SH-SY5Y (cell line): Measurements from ENCODE around the gene PIEZO2.

Source experiments
- GATA2 ChIP-seq: IDR thresholded peaks from 2 replicates; pipeline ENCODE4 v1.6.1; 2011; ENCODE audit warnings: mild to moderate bottlenecking, low read depth, low read length
- GATA3 ChIP-seq: IDR thresholded peaks from 2 replicates; pipeline ENCODE4 v1.6.1; 2011; ENCODE audit warnings: low read depth, mild to moderate bottlenecking, low read length, moderate library complexity

The PIEZO2 gene

DNA sequence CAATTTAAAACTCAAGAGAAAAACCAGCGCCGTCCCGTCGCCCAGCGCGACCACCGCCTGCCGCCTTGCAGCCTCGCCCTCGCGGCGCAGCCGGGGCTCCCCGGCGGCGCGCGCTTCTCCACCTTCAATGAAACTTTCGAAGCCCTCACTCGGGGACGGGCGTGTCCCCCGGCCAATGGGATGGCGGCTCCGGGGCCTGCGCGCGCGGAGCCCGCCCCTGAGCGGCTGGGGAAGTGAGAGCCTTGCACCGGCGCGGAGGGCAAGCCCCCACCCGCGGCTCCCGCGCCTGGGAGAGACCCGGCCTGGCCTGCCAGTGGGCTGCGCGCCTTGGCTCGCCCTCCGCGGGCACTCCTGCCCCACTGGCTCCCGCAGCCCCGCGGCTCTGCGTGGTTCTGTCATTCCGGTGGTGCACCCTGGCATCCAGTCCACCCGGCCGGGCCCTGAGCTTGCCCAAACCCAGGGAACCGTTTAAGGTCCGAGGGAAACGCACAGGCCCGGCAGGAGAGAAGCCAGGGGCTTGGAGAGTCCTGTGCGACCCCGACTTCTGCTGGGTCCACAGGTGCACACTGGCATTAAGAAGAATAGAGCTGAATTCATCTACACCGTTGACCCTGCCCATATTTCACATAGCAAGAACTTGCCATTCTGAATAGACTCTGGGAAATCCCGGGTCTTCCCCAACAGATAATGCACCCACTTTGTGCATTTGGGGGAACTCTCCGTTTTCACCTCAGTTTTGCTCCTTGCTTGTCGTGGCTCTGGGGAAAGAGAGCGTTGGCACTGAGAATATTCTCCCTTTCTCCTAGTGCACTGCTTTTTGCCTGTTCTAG, at the start of gene PIEZO2:
Gene PIEZO2 (minus strand): TSS at position 129 of the 830 bp plus-strand sequence. CDS start 981 bp downstream, outside the sequence.
- TF ChIP-seq GATA3, result no peak
- no peak for TF ChIP-seq GATA2

DNA sequence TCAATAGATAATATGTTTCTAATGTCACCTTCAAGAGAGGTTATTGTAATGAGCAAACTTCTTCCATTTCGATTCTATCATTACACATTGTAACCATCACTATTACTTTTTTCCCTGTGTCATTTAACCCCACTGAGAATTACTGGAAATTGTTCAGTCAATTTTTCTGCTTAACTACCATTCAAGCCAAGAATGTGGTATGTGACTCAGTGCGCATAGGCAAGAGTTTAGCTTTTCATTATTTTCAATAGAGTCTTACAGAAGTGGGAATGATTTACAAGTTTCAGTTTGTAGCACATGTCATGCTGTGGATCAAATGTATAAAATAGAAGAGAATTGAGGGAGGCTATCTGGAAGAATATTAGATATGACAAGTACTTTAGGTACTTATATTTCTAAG, 34.3 kb upstream of the PIEZO2 start:
- TF ChIP-seq GATA2, result no peak
- TF ChIP-seq GATA3, result no peak

GRCh38 chr18:11179959-11180519, 30.7 kb upstream of the PIEZO2 start:
- TF ChIP-seq GATA2, result no peak
- TF ChIP-seq GATA3, result no peak

GRCh38 chr18:11178951-11179549, 29.7 kb upstream of the PIEZO2 start:
- TF ChIP-seq GATA2, result no peak
- no peak for TF ChIP-seq GATA3

DNA sequence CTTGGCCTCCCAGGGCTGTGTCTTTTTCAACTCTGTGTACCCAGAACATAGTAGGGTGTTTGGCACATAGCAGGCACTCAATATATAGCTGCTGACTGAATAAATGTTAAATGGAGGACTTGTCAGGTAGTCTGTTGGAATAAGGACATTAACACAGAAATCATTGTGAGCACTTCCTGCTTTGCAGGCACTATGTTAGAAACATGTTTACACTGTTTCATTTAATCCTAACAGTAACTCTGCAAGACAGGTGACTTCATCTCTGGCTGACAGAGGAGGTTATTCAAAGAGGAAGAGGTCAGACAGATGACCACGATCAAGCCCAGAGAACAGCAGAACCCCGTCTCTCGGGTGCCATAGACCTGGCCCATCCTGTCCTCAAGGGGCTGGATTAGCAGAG, 28.0 kb upstream of the PIEZO2 start:
- no peak for TF ChIP-seq GATA3
- TF ChIP-seq GATA2, result no peak

DNA sequence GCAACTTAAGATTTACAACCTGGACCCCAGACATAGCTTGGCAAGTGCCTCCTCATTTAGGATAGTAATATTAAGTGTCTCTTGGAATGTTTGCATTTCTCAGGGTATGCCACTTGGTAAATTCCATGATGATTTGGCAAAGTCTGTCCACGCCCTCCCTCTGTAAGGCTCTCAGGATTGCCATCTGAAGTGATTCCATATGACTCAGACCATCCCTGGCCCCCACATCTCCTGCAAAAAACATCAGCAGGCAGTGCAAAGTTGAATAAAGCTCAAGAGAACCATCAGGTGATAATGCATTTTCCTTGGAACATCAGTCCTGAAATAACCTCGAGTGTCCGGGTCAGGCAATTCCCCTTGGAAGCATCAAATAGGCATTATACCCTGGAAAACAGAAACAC, 27.1 kb upstream of the PIEZO2 start:
- TF ChIP-seq GATA2 (no peak), GATA3 (no peak)

GRCh38 chr18:11175266-11175979, 26.1 kb upstream of the PIEZO2 start:
- TF ChIP-seq GATA2 (no peak), GATA3 (no peak)

GRCh38 chr18:11167778-11168177, 18.4 kb upstream of the PIEZO2 start:
- no peak for TF ChIP-seq GATA3
- TF ChIP-seq GATA2, result no peak

DNA sequence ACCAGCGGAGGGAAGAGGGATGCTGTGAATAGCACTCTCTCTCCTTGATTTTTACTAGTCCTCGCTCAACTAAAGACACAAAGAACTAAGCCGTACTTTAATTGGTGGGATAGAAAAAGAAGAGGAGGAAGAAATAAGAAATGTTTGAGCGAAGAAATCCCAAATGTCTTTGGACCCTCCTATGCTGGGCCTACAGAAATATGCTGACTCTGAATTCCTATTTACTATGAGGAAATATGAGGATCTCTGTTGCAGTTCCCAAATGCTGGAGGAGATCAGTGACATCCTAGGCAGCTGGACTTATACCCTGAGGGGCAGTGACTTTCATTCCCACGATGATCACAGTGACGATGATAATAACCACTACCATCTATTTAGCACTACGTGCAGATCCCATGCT, 16.6 kb upstream of the PIEZO2 start:
- TF ChIP-seq GATA2 (no peak), GATA3 (no peak)

DNA sequence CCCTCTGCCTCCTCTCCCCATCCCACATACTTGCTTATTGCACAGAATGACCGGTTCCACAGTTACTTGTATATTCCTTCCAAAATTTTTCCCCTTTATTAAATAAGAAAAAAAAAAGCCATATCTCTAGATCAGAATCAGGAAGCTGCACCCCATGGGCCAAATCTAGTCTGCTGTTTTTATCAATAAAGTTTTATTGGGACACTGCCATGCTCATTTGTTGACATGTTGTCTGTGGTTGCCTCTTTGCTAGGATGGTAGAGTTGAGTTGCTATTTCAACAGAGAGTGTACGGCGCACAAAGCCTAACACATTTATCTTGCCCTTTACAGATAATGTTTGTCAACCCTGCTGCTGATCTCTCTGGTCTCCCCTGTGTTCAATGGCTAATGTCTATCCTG, 15.8 kb upstream of the PIEZO2 start:
- no peak for TF ChIP-seq GATA2
- no peak for TF ChIP-seq GATA3

GRCh38 chr18:11163665-11164064, 14.3 kb upstream of the PIEZO2 start:
- TF ChIP-seq GATA3, result no peak
- no peak for TF ChIP-seq GATA2

DNA sequence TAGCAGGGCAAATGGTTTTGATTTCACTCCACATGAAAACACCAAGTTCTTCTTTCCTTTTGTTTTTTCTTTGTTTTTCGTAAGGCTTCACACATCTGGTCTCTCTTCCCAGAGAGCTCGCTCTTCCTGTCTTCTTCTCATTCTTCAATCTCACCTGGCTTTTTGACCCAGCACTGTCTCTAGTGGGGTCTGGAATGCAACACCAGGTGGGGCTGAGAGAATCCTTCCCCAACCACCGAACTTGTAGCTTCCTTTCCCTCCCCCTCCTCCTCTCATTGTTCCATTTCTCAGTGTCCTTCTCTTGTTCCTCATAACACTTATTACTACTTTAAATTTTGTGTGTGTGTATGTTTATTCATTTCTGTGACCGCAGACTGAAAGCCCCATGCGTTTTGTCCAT, 13.5 kb upstream of the PIEZO2 start:
- TF ChIP-seq GATA2 (no peak), GATA3 (no peak)

GRCh38 chr18:11162462-11162861, 13.1 kb upstream of the PIEZO2 start:
- TF ChIP-seq GATA3 (no peak), GATA2 (no peak)

DNA sequence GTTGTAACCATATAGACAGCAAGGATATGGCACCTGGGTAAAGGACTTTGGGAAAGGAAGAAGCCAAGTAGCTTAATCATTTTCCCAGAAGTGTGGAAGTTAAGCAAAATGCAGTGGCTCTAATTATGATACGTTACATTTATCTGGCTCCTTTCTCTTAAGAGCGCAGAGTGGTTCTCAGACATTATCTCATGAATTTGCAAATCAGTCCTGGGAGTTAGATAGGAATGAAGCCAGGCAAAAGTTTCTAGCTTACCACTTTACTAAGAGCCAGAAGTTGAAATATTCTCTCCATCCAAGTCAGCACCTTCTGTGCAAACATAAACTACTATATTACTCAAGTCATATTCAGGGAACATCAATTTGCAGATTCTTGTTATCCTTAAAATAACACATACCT, 10.9 kb upstream of the PIEZO2 start:
- no peak for TF ChIP-seq GATA3
- TF ChIP-seq GATA2, result no peak
